ENCODE results near the gene OXT.

DNA sequence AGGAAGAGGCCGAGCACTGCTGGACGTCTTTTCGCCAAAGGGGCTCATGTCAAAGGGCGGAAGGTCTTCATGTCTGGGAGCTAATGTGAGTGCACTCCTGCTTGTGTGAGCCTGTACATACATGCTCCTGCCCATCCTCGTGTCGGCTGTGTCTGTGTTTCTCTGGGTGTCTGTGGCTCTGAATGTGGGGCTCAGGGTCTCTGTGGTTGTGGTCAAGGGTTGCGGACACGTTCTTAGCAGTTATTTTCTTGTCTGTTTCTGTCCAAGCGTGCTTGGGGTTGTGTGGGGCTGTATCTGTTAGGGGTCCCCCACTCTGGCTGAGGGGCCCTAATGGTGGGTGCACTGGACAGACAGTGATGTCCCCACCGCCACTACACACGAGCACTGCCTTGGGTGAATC, 10.2 kb downstream of the OXT start:
- TF ChIP-seq, protein P1, sequence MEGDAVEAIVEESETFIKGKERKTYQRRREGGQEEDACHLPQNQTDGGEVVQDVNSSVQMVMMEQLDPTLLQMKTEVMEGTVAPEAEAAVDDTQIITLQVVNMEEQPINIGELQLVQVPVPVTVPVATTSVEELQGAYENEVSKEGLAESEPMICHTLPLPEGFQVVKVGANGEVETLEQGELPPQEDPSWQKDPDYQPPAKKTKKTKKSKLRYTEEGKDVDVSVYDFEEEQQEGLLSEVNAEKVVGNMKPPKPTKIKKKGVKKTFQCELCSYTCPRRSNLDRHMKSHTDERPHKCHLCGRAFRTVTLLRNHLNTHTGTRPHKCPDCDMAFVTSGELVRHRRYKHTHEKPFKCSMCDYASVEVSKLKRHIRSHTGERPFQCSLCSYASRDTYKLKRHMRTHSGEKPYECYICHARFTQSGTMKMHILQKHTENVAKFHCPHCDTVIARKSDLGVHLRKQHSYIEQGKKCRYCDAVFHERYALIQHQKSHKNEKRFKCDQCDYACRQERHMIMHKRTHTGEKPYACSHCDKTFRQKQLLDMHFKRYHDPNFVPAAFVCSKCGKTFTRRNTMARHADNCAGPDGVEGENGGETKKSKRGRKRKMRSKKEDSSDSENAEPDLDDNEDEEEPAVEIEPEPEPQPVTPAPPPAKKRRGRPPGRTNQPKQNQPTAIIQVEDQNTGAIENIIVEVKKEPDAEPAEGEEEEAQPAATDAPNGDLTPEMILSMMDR (tag by site-specific recombination; IDR thresholded peaks at IDR 0.05) = no peak
- TF ChIP-seq, protein P2, sequence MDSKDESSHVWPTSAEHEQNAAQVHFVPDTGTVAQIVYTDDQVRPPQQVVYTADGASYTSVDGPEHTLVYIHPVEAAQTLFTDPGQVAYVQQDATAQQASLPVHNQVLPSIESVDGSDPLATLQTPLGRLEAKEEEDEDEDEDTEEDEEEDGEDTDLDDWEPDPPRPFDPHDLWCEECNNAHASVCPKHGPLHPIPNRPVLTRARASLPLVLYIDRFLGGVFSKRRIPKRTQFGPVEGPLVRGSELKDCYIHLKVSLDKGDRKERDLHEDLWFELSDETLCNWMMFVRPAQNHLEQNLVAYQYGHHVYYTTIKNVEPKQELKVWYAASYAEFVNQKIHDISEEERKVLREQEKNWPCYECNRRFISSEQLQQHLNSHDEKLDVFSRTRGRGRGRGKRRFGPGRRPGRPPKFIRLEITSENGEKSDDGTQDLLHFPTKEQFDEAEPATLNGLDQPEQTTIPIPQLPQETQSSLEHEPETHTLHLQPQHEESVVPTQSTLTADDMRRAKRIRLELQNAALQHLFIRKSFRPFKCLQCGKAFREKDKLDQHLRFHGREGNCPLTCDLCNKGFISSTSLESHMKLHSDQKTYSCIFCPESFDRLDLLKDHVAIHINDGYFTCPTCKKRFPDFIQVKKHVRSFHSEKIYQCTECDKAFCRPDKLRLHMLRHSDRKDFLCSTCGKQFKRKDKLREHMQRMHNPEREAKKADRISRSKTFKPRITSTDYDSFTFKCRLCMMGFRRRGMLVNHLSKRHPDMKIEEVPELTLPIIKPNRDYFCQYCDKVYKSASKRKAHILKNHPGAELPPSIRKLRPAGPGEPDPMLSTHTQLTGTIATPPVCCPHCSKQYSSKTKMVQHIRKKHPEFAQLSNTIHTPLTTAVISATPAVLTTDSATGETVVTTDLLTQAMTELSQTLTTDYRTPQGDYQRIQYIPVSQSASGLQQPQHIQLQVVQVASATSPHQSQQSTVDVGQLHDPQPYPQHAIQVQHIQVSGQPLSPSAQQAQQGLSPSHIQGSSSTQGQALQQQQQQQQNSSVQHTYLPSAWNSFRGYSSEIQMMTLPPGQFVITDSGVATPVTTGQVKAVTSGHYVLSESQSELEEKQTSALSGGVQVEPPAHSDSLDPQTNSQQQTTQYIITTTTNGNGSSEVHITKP (tag by site-specific recombination; IDR thresholded peaks at IDR 0.05) = no peak
- TF ChIP-seq ZNF274 (IDR thresholded peaks at IDR 0.05; ENCODE audit: low read length) = no peak
- TF ChIP-seq ZNF274 (tag by site-specific recombination; IDR thresholded peaks at IDR 0.05; ENCODE audit: borderline replicate concordance) = no peak
- no peak for TF ChIP-seq ZNF138 (tag by site-specific recombination; IDR thresholded peaks at IDR 0.05; ENCODE audit: borderline replicate concordance)
- TF ChIP-seq GLIS2 (tag by site-specific recombination; IDR thresholded peaks at IDR 0.05) = no peak
- no peak for TF ChIP-seq ZNF510 (tag by site-specific recombination; IDR thresholded peaks at IDR 0.05; ENCODE audit: insufficient replicate concordance)
- TF ChIP-seq, protein P3, sequence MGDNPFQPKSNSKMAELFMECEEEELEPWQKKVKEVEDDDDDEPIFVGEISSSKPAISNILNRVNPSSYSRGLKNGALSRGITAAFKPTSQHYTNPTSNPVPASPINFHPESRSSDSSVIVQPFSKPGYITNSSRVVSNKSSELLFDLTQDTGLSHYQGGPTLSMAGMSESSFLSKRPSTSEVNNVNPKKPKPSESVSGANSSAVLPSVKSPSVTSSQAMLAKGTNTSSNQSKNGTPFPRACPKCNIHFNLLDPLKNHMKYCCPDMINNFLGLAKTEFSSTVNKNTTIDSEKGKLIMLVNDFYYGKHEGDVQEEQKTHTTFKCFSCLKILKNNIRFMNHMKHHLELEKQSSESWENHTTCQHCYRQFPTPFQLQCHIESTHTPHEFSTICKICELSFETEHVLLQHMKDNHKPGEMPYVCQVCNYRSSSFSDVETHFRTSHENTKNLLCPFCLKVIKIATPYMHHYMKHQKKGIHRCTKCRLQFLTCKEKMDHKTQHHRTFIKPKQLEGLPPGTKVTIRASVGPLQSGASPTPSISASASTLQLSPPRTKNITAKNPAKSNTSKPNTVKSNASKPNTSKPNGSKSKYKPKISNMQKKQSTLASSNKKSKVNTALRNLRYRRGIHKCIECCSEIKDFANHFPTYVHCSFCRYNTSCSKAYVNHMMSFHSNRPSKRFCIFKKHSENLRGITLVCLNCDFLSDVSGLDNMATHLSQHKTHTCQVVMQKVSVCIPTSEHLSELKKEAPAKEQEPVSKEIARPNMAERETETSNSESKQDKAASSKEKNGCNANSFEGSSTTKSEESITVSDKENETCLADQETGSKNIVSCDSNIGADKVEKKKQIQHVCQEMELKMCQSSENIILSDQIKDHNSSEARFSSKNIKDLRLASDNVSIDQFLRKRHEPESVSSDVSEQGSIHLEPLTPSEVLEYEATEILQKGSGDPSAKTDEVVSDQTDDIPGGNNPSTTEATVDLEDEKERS (tag by site-specific recombination; IDR thresholded peaks at IDR 0.05) = no peak
- no peak for TF ChIP-seq PBX3 (CRISPR knock-in tag; IDR thresholded peaks at IDR 0.05)
- no peak for TF ChIP-seq ZNF157 (tag by site-specific recombination; IDR thresholded peaks at IDR 0.05)
- TF ChIP-seq ZBTB1 (tag by site-specific recombination; IDR thresholded peaks at IDR 0.05) = no peak
- no peak for TF ChIP-seq ZBTB8A (tag by site-specific recombination; IDR thresholded peaks at IDR 0.05)
- TF ChIP-seq, protein P4, sequence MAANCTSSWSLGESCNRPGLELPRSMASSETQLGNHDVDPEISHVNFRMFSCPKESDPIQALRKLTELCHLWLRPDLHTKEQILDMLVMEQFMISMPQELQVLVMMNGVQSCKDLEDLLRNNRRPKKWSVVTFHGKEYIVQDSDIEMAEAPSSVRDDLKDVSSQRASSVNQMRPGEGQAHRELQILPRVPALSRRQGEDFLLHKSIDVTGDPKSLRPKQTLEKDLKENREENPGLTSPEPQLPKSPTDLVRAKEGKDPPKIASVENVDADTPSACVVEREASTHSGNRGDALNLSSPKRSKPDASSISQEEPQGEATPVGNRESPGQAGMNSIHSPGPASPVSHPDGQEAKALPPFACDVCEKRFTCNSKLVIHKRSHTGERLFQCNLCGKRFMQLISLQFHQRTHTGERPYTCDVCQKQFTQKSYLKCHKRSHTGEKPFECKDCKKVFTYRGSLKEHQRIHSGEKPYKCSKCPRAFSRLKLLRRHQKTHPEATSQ (tag by site-specific recombination; IDR thresholded peaks at IDR 0.05) = no peak
- no peak for TF ChIP-seq ZNF24 (tag by site-specific recombination; IDR thresholded peaks at IDR 0.05)
